Islet of Langerhans (tissue), 1 donor: ENCODE results near the gene WFDC8.

ENCODE experiments used
- FAIRE-seq: peaks from one replicate; lab custom pipeline; 2011; peaks lifted over from hg19 to GRCh38; lab: Jason Lieb, UNC

The WFDC8 gene

GRCh38 chr20:45547206-45547770 is 31.8 kb downstream of the WFDC8 start, which contains the start of gene EPPIN:
Gene EPPIN (minus strand): TSS chr20:45547401. CDS start chr20:45547357, 44 bp downstream.
- FAIRE-seq: no peak

- FAIRE-seq: no peak
Observed at GRCh38 chr20:45545754-45546453, 33.2 kb downstream of the WFDC8 start.

DNA sequence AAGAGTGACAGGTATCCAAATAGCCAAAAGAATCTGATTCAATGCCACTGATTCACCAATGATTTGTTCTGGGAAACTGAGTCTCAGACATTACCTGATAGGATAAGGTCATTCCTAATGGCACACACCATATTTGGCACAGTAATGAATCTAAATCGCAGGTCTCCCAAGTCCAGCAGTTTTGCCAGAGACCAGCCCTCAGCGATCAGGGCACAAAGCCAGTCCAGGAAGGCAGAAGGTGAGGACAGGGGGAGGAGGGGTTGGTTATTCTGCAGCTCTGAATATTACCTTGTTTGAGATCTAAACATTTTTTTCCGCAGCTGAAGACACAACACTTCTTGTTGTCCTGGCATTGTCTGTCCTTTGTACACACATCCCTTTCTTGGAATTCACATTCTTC is 33.7 kb downstream of the WFDC8 start:
- FAIRE-seq: no peak

- FAIRE-seq: no peak
Observed at GRCh38 chr20:45539382-45539781, 39.7 kb downstream of the WFDC8 start, which contains the start of gene WFDC6. Gene WFDC6 (minus strand): TSS chr20:45539482. CDS start chr20:45539407, 75 bp downstream.

- no peak for FAIRE-seq
Observed at GRCh38 chr20:45538209-45538799, 40.8 kb downstream of the WFDC8 start.

- FAIRE-seq: no peak
Observed at GRCh38 chr20:45527294-45527693, 51.8 kb downstream of the WFDC8 start.

GRCh38 chr20:45523821-45524220 is 55.3 kb downstream of the WFDC8 start:
- FAIRE-seq: no peak

DNA sequence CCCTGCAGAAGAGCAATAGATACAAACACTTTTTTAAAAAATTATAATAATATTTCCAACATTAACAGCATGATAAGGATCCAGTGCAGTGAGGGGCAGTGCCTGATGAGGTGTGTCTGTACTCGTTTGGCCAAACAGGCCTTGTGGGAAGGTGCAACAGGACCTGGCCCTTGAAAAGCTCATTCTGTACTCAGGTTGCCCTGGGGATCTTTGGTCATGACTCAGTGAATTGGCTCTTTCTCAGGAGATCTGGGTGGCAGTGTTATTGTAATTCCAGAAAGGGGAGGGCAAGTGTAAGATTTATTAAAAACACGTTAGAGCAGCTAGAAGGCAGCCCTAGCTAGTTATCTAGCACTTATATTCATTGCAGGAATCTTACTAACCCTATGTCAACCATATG is 60.8 kb downstream of the WFDC8 start:
- FAIRE-seq: no peak

DNA sequence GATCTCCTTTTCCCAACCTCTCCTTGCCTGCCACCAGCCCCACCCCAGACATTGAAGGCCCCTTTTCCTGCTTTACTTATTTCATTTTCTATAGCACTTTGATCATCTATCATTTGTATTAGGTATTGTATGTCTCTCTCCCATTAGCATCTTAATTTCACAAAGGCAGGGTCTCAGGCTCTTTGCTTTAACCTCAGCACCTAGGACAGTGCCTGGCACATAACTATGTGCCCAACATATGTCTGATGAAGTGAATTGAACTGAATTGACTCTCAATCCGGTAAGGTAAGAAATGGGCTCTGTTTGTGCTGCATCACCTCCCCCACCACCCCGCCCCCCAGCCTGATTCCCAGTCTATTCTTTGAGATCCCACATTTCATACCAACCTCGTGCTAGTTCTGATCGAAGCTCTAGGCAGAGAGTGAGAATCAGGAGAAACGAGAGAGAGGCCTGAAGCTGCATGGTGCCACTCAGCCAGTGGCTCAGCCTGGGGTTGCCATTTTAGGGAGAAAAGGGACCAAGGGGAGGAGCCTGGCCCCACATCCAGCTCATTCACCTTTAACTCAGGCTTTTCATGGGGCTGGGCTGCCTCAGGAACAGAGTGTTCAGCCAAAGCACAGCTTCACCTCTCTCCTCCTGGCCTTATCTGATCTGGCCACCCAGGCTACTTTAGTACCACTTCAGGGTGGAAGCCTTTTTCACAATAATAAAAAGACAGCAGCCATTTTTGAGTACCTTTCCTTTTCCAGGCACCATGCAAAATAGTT is 63.8 kb downstream of the WFDC8 start, which contains the start of gene SPINT3:
Gene SPINT3 (minus strand): TSS at position 476 of the 767 bp plus-strand sequence. CDS start 14 bp downstream, at position 462.
- no peak for FAIRE-seq

DNA sequence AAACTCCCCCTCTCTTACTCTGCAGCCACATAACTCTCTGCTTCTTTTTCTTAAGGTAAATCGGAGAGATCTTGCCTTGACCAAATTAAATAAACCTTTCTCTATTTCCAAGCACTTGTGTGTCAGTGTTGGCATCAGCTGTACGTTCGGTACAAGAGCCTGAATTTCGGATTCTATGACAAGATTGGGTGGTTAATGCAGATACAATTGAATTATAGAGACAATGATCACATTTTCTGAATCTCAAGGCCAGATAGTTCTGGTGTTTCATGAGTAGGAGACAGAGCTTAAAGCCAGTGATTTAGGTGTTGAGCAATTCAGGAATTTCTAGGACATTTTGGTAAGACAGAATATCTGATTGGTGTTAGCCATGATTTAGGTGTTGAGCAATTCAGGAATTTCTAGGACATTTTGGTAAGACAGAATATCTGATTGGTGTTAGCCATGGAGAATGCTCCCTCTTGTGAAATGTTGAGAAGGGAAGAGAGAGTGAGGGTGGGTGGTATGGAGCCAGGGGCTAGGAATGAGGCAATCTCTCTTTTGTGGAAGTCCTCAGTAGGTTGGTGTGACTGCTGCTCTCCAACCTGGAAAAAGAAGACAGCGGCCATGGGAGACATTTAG is 68.7 kb downstream of the WFDC8 start:
- no peak for FAIRE-seq

- FAIRE-seq: no peak
Observed at GRCh38 chr20:45509091-45509490, 70.0 kb downstream of the WFDC8 start.

DNA sequence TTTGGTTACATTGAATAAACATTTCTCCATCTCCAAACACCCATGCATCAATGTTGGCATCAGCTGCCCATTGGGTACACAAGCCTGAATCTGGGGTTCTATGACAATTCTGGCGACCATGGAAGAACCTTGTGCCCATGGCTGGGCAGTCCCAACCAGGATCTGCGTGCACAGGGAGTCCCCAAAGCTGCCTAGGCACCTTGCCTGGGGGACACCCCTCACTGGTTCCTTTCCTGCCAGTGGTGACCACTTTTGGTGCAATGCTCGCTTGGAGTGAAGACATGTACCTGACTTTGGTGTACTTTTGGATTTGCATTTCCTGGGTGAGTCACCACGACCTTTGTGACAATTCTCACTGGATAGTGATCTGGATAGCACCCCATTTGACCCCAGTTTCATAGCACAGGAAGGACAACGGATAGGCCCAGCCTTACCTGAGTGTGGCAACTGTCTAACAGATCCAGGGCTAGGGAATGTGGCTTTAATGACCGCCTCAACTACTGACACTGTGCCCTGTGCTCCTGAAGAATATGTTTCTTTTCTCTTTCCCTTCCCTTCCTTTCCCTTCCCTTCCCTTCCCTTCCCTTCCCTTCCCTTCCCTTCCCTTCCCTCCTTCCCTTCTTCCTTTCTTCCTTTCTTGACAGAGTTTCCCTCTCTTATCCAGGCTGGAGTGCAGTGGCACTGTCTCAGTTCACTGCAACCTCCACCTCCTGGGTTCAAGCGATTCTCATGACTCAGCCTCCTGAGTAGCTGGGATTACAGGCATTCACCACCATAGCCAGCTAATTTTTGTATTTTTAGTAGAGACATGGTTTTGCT is 70.8 kb downstream of the WFDC8 start:
- no peak for FAIRE-seq

GRCh38 chr20:45507011-45507820 is 71.9 kb downstream of the WFDC8 start:
- no peak for FAIRE-seq

DNA sequence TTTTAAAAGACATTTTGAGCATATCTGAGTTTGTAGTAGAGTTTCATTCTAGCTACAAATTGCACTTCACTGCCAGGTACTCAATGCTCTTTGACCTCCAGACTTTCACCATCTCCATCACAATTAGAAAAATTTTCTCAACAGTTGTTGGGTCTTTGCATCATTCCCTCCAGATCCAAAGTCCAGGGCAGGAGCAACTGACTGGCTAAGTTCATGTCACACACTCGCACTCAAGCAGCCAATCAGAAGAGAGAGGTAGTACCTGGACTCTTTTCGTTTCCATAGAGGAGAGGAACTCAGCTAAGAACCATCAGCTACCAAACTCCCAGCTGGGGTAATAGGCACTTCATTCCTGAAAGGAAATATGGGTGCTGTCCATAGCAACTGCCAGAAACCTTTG is 72.7 kb downstream of the WFDC8 start:
- FAIRE-seq: no peak

DNA sequence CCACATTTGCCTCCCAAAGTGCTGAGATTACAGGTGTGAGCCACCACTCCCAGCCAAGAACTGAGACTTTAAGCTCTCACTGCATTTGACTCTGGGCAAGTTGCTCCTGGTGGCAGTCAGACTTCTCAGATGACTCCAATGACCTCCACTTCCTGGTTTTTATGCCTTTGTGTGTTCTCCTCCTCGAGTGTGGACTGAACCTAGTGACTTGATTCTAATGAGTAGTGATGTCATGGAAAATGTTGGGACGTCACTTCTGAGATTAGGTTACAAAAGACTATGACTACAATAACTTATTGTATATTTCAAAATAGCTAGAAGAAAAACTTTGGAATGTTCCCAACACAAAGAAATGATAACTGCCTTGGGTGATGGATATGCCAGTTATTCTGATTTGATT is 75.7 kb downstream of the WFDC8 start:
- FAIRE-seq: no peak

DNA sequence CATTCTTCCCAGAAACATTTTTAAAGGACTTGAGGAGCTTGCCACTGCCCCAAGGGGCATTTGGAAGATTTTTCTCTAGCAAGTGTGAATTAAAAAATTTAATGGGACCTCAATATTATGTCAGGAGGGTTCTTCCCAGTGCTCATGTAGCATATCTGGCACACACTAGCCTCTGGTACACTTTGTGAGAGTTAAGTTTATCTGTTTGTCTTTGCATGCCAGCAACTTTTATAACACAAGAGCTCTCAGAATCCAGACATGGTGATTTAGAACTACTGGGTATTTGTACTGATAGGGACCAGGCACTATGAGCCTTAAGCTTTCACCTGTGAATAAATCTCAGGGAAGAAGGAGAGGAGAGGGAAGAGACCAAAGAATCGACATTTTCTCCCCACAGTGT is 76.5 kb downstream of the WFDC8 start:
- no peak for FAIRE-seq
